HG03432 (cell line): ENCODE results near the gene HDAC9.

ENCODE experiments used
- ATAC-seq: cut with Tn5 transposase; IDR thresholded peaks from one replicate; pipeline ENCODE4 v1.9.1; 2021; ENCODE audit warnings: mild to moderate bottlenecking, moderate library complexity; ENCODE audit not compliant: unreplicated experiment

Gene HDAC9

GRCh38 chr7:18828260-18828993, 332.9 kb downstream of the HDAC9 start:
- no peak for ATAC-seq

GRCh38 chr7:18828994-18829857, 333.7 kb downstream of the HDAC9 start:
- no peak for ATAC-seq

GRCh38 chr7:18829858-18830285, 334.3 kb downstream of the HDAC9 start:
- ATAC-seq = no peak

GRCh38 chr7:18831419-18831818, 335.9 kb downstream of the HDAC9 start:
- no peak for ATAC-seq

- ATAC-seq = no peak
Measured at GRCh38 chr7:18831943-18832342, 336.4 kb downstream of the HDAC9 start.

- no peak for ATAC-seq
Measured at GRCh38 chr7:18834577-18834976, 339.0 kb downstream of the HDAC9 start.

GRCh38 chr7:18835001-18835690, 339.6 kb downstream of the HDAC9 start:
- ATAC-seq = no peak

GRCh38 chr7:18843979-18844378, 348.4 kb downstream of the HDAC9 start:
- ATAC-seq = no peak

GRCh38 chr7:18844735-18845134, 349.2 kb downstream of the HDAC9 start:
- no peak for ATAC-seq

- ATAC-seq = no peak
Measured at GRCh38 chr7:18845700-18846099, 350.2 kb downstream of the HDAC9 start.

- no peak for ATAC-seq
Measured at GRCh38 chr7:18846765-18847215, 351.2 kb downstream of the HDAC9 start.

- no peak for ATAC-seq
Measured at GRCh38 chr7:18849130-18849529, 353.6 kb downstream of the HDAC9 start.

GRCh38 chr7:18855796-18856195, 360.2 kb downstream of the HDAC9 start:
- no peak for ATAC-seq

- ATAC-seq = no peak
Measured at GRCh38 chr7:18858232-18858631, 362.7 kb downstream of the HDAC9 start.

GRCh38 chr7:18859318-18859717, 363.8 kb downstream of the HDAC9 start:
- no peak for ATAC-seq

GRCh38 chr7:18860221-18860620, 364.7 kb downstream of the HDAC9 start:
- no peak for ATAC-seq

GRCh38 chr7:18861514-18862118, 366.1 kb downstream of the HDAC9 start:
- peak; percentile 89 for ATAC-seq

- ATAC-seq = no peak
Measured at GRCh38 chr7:18864967-18865366, 369.4 kb downstream of the HDAC9 start.

GRCh38 chr7:18866359-18867036, 370.9 kb downstream of the HDAC9 start:
- peak; percentile 94 for ATAC-seq

GRCh38 chr7:18872344-18872743, 376.8 kb downstream of the HDAC9 start:
- no peak for ATAC-seq
